Measurements from ENCODE around the gene GRK3.

DNA sequence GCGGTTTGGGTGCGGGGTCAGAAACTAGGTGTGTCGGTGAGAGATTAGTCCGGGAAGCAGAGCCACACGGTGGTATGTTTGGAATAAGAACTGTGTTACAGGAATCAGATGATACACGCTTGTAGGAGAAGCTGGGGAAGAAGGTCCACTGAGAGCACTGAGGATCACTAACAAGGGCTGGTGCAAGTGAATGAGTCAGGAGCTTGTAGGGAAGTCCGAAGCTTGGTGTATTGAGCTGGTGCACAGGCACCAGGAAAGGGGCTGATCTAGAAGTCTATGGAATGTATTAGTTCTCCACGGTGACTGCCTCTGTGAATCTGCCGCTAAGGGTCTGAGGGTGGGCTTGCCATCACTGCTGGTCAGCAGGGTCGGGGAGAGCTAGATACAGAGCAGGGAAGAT is 18.8 kb upstream of the GRK3 start:
- TF ChIP-seq, protein P1, sequence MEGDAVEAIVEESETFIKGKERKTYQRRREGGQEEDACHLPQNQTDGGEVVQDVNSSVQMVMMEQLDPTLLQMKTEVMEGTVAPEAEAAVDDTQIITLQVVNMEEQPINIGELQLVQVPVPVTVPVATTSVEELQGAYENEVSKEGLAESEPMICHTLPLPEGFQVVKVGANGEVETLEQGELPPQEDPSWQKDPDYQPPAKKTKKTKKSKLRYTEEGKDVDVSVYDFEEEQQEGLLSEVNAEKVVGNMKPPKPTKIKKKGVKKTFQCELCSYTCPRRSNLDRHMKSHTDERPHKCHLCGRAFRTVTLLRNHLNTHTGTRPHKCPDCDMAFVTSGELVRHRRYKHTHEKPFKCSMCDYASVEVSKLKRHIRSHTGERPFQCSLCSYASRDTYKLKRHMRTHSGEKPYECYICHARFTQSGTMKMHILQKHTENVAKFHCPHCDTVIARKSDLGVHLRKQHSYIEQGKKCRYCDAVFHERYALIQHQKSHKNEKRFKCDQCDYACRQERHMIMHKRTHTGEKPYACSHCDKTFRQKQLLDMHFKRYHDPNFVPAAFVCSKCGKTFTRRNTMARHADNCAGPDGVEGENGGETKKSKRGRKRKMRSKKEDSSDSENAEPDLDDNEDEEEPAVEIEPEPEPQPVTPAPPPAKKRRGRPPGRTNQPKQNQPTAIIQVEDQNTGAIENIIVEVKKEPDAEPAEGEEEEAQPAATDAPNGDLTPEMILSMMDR (IDR thresholded peaks at IDR 0.05): no peak
- no peak for TF ChIP-seq POLR2A (IDR thresholded peaks at IDR 0.05)
- no peak for TF ChIP-seq EP300 (IDR thresholded peaks at IDR 0.05)
